HepG2 (cell line): ENCODE measurements around the gene SMARCA5. TPM values are rescaled to one million over a fixed set of nuclear protein-coding genes. Genes with fewer than 3 reads are reported as not detected.

Experiments used
- ARID5B ChIP-seq: IDR thresholded peaks from 2 replicates; pipeline ENCODE4 v1.4.0; 2020; ENCODE audit warnings: mild to moderate bottlenecking, missing genetic modification reagents
- HNRNPH1 ChIP-seq: fragments of 200-400 bp; formaldehyde crosslinking; optimal IDR thresholded peaks from 2 replicates; pipeline ENCODE3; 2017; ENCODE audit warnings: mild to moderate bottlenecking, low read depth, low read length
- HOXA3 ChIP-seq: sonication (generic); formaldehyde crosslinking; IDR thresholded peaks from 2 replicates; pipeline ENCODE4 v1.5.0; 2020; ENCODE audit warnings: missing genetic modification reagents
- IKZF4 ChIP-seq: sonication (generic); formaldehyde crosslinking; IDR thresholded peaks from 2 replicates; pipeline ENCODE4 v1.5.1; 2020; ENCODE audit warnings: borderline replicate concordance, mild to moderate bottlenecking, low read depth, missing genetic modification reagents; ENCODE audit errors: not compliant biosample characterization
- MXD4 ChIP-seq: IDR thresholded peaks from 2 replicates; pipeline ENCODE4 v1.6.1; 2016; ENCODE audit warnings: mild to moderate bottlenecking, missing biosample characterization, missing genetic modification reagents
- RERE ChIP-seq: IDR thresholded peaks from 2 replicates; pipeline ENCODE4 v1.6.1; 2016; ENCODE audit warnings: low read depth, missing genetic modification reagents, missing compliant biosample characterization
- ZBTB40 ChIP-seq, 2 experiments: fragments of 450-650 bp in 1 of 2; sonication (generic) in 1 of 2; formaldehyde crosslinking in 1 of 2; IDR thresholded peaks; 2 replicates each; pipeline versions ENCODE4 v1.6.1 to v1.8.0; 2016 to 2022; ENCODE audit warnings: antibody characterized with exemption in 1 of 2, mild to moderate bottlenecking in 1 of 2, missing genetic modification reagents in 1 of 2
- ZFP36 ChIP-seq: fragments of 150-350 bp; IDR thresholded peaks from 2 replicates; pipeline ENCODE4 v1.6.1; 2018; ENCODE audit warnings: borderline replicate concordance, low read length, low read depth; ENCODE audit not compliant: partially characterized antibody
- ZNF564 ChIP-seq: sonication (generic); formaldehyde crosslinking; IDR thresholded peaks from 2 replicates; pipeline ENCODE4 v1.8.1; 2023; ENCODE audit warnings: mild to moderate bottlenecking, missing genetic modification reagents
- polyA plus RNA-seq, 8 experiments: library from polyadenylated mRNA; depleted of rRNA in 3 of 8; stranded (reverse) in 7 of 8; unstranded in 1 of 8; fragments of >200 nt; fragmentation: Illumina TruSeq in 4 of 8; extraction: Trizol in 4 of 8; gene quantifications; 2 replicates each; pipeline versions ENCODE4 v1.2.1 to v1.2.3, GENCODE V29; 2011 to 2016; ENCODE audit warnings: low read depth in 4 of 8, missing spikeins in 1 of 8, mixed read lengths in 1 of 8; ENCODE audit not compliant: insufficient read depth in 1 of 8
- total RNA-seq, 5 experiments: library from RNA; depleted of rRNA; stranded (reverse); fragments of >200 nt; fragmentation: Illumina TruSeq; extraction: Trizol; gene quantifications; 2 replicates each; pipeline ENCODE4 v1.2.3, GENCODE V29; 2016; ENCODE audit warnings: low read depth in 1 of 5

SMARCA5 gene
- total and polyA plus RNA-seq, 2 of the 13 experiments (the other 11 are each of a cell fraction or from before 2014, with no cell fraction given), result 7.0 to 37.5 TPM

GRCh38 chr4:143549928-143550327 is 36.4 kb downstream of the SMARCA5 start (continued):
- TF ChIP-seq ARID5B (CRISPR knock-in tag) (no peak), HOXA3 (CRISPR knock-in tag) (no peak), ZBTB40 (IDR thresholded peaks at IDR 0.05) (no peak), ZBTB40 (CRISPR knock-in tag; IDR thresholded peaks at IDR 0.05) (no peak), HNRNPH1 (no peak), ZNF564 (CRISPR knock-in tag) (no peak), IKZF4 (CRISPR knock-in tag) (no peak), ZFP36 (no peak), MXD4 (CRISPR knock-in tag) (no peak), RERE (CRISPR knock-in tag) (no peak)
